ENCODE results near the gene HOXA3.

DNA sequence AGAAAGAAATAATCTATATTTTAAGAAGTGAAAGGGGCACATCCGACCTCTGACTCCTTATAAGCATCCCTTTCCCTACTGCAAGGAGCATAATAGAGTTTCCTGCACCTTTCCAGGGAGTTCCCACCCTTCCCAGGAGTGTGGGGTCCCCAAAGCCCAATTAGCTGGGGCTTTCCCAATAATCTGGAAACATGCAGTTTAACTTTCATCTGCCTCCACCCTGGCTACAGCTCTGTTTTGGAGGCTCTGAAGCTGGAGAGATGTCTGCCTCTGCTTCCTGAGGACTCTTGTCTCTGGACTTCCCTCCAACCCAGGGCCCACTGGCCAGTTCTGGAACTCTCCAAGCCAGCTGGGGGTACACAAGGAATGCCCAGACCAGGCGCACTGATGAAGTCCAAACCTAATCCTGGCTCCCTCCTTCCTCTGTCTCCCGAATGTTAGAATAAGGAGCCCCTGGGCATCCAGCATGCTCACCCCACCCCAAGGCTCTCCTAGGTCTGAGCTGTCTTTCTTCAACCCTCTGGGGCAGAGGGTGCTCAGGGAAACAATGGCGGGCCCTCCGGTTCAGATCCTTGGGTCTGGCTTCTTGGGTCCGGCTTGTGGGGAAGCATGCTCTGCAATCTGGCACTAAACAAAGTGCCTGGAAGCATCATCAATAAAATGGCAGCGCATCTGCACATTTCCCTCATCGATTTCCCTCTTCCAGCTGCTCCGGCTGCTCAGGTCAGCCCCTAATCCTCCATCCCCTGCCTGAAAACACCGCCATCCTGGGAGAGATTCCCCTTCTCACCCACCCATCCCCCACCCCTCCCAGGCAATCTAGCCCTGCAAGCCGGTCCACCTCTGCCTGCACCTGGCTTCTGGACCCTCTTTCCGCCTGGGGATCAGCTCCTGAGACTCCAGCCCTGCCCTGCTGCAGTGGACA is 35.2 kb downstream of the HOXA3 start:
- TF ChIP-seq CTCF (IDR thresholded peaks at IDR 0.05; ENCODE audit: poor library complexity) (no peak), EZH2phosphoT487 (IDR thresholded peaks at IDR 0.05; ENCODE audit: low read depth, severe bottlenecking, unreplicated experiment) (no peak), EZH2 (IDR thresholded peaks at IDR 0.05; ENCODE audit: borderline replicate concordance) (no peak)

All from hepatocyte (in vitro differentiated cells).